BE2C (cell line): Measurements from ENCODE around the gene GAS7.
"Not testable (repeated sequence)": the region's sequence is repeated elsewhere in the genome, so short reads cannot be mapped to it uniquely, and the experiment has no call there.

Experiments
- DNase-seq: peaks from one replicate; pipeline ENCODE4 v3.0.0-alpha.2; 2020
- H3K27me3 ChIP-seq: fragments of 250-450 bp; sonication (Bioruptor Pico); 2 replicates; pipeline ENCODE4 v1.5.1; 2020; ENCODE audit warnings: mild to moderate bottlenecking
- H3K36me3 ChIP-seq: fragments of 250-450 bp; sonication (Bioruptor Pico); 2 replicates; pipeline ENCODE4 v1.5.1; 2020; ENCODE audit warnings: mild to moderate bottlenecking
- H3K4me1 ChIP-seq: fragments of 250-450 bp; sonication (Bioruptor Pico); 2 replicates; pipeline ENCODE4 v1.5.1; 2020
- H3K4me3 ChIP-seq: 2 replicates; pipeline ENCODE4 v1.5.1; 2011; ENCODE audit warnings: low read depth, low read length
- H3K9me3 ChIP-seq: fragments of 250-450 bp; sonication (Bioruptor Pico); 2 replicates; pipeline ENCODE4 v1.5.1; 2020
- CTCF ChIP-seq: IDR thresholded peaks from 2 replicates; pipeline ENCODE4 v1.5.1; 2012; ENCODE audit warnings: mild to moderate bottlenecking, low read depth, low read length

Gene GAS7

GRCh38 chr17:10003705-10004104 is 194.7 kb downstream of the GAS7 start:
- no peak for TF ChIP-seq CTCF
- DNase-seq = no peak
- H3K9me3 ChIP-seq = no peaks in the 10 kb centered on the region
- no peaks in the 10 kb centered on the region for H3K4me1 ChIP-seq
- H3K4me3 ChIP-seq = no peak overlapping the region
- no peaks in the 10 kb centered on the region for H3K36me3 ChIP-seq
- H3K27me3 ChIP-seq = no peaks in the 10 kb centered on the region

- H3K4me1 ChIP-seq, H3K9me3 ChIP-seq, H3K27me3 ChIP-seq, H3K36me3 ChIP-seq, DNase-seq, H3K4me3 ChIP-seq: not testable (repeated sequence)
Measured at GRCh38 chr17:10002567-10003360, 195.6 kb downstream of the GAS7 start.

- no peak for DNase-seq
- Histone ChIP-seq H3K4me1 (no peaks in the 10 kb centered on the region), H3K4me3 (no peak overlapping the region), H3K36me3 (no peaks in the 10 kb centered on the region), H3K27me3 (no peaks in the 10 kb centered on the region), H3K9me3 (no peaks in the 10 kb centered on the region)
- no peak for TF ChIP-seq CTCF
Measured at GRCh38 chr17:10001306-10001873, 197.0 kb downstream of the GAS7 start.

- no peak for TF ChIP-seq CTCF
- DNase-seq = no peak
- H3K4me1 ChIP-seq = no peaks in the 10 kb centered on the region
Measured at GRCh38 chr17:9999919-10000695, 198.3 kb downstream of the GAS7 start.

GRCh38 chr17:9998060-9998459 is 200.3 kb downstream of the GAS7 start:
- no peak for TF ChIP-seq CTCF
- no peaks in the 10 kb centered on the region for H3K9me3 ChIP-seq
- no peaks in the 10 kb centered on the region for H3K36me3 ChIP-seq
- no peak overlapping the region for H3K4me3 ChIP-seq
- DNase-seq = no peak
- H3K4me1 ChIP-seq = no peaks in the 10 kb centered on the region
- no peaks in the 10 kb centered on the region for H3K27me3 ChIP-seq

More at GRCh38 chr17:9999919-10000695, 198.3 kb downstream of the GAS7 start:
- Histone ChIP-seq H3K27me3 (no peaks in the 10 kb centered on the region), H3K4me3 (no peak overlapping the region), H3K36me3 (no peaks in the 10 kb centered on the region), H3K9me3 (no peaks in the 10 kb centered on the region)

GRCh38 chr17:9994761-9995160 is 203.6 kb downstream of the GAS7 start:
- Histone ChIP-seq H3K27me3 (no peaks in the 10 kb centered on the region), H3K4me1 (no peaks in the 10 kb centered on the region), H3K9me3 (no peaks in the 10 kb centered on the region), H3K36me3 (no peaks in the 10 kb centered on the region), H3K4me3 (no peak overlapping the region)
- no peak for TF ChIP-seq CTCF
- no peak for DNase-seq
